Uterus (tissue), 4 donors: ENCODE results near the gene KIAA1549. TPM values are rescaled to one million over a fixed set of nuclear protein-coding genes. Genes with fewer than 3 reads are reported as not detected.

Experiments used
- DNase-seq, 2 donors: peaks; one replicate each; pipeline ENCODE4 v3.0.0-alpha.2; 2019 to 2020
- H3K27ac ChIP-seq, 2 donors: fragments of 200-600 bp; sonication (generic); 1 replicate in 1 of 2; 2 replicates in 1 of 2; pipeline ENCODE4 v1.5.1; 2016 to 2018
- H3K27me3 ChIP-seq, 2 donors: fragments of 200-600 bp; sonication (generic); one replicate each; pipeline ENCODE4 v1.5.1; 2018 to 2019; ENCODE audit warnings: control low read depth in 1 of 2
- H3K36me3 ChIP-seq, 2 donors: fragments of 200-600 bp; sonication (generic); one replicate each; pipeline ENCODE4 v1.5.1; 2019; ENCODE audit warnings: control low read depth in 1 of 2
- H3K4me1 ChIP-seq, 2 donors: fragments of 200-600 bp; sonication (generic); one replicate each; pipeline ENCODE4 v1.5.1; 2018 to 2019; ENCODE audit warnings: control low read depth in 1 of 2
- H3K4me3 ChIP-seq, 2 donors: fragments of 200-600 bp; sonication (generic); 1 replicate in 1 of 2; 2 replicates in 1 of 2; pipeline ENCODE4 v1.5.1; 2018 to 2019; ENCODE audit warnings: mild to moderate bottlenecking in 1 of 2
- H3K9me3 ChIP-seq, 2 donors: fragments of 200-600 bp; sonication (generic); one replicate each; pipeline ENCODE4 v1.5.1; 2019; ENCODE audit warnings: control low read depth in 1 of 2
- CTCF ChIP-seq, 4 experiments: fragments of 200-600 bp in 2 of 4; fragments of 450-650 bp in 2 of 4; sonication (generic) in 2 of 4; IDR thresholded peaks; one replicate each; pipeline ENCODE4 v1.5.1; 2016 to 2019; ENCODE audit warnings: antibody characterized with exemption in 4 of 4, mild to moderate bottlenecking in 2 of 4, moderate library complexity in 1 of 4
- POLR2A ChIP-seq, 2 donors: fragments of 450-650 bp; IDR thresholded peaks; one replicate each; pipeline ENCODE4 v1.6.1; 2016; ENCODE audit warnings: antibody characterized with exemption in 2 of 2, mild to moderate bottlenecking in 1 of 2, moderate library complexity in 1 of 2
- intact Hi-C: fragments of 100-400 bp; cut with DNase I; formaldehyde crosslinking; loops from one replicate; pipeline ENCODE4 v1.15.1; 2023; ENCODE audit warnings: low total_unique reads
- total RNA-seq, 4 donors: library from RNA; depleted of rRNA in 3 of 4; stranded (reverse); fragments of >200 nt in 3 of 4; gene quantifications; one replicate each; pipeline versions ENCODE4 v1.1.0 to v1.2.4, GENCODE V29; 2014 to 2023
- donor health status: DM: yes; HTN: yes; CAD: no.

The KIAA1549 gene
- total RNA-seq, 4 donors from 2014 or later: 1.2 to 8.6 (median 3.8) TPM

DNA sequence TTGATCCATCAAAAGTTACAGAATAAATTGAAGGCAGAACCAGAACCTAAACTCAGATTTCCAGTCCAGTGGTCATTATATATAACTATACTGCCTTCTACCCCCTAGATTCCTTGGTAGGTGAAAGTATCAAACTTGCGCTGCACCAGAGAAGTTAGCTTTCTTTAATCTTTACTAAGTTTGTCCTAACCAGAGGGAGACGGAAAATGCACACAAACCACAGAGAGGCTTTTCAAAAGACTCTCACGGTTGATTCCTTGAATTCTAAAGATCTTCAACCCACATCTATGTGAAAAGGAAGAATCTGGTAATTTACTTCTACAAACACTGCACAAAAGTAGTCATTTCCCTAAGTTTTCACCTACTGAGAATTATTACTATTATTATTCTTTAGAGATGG is 18.2 kb upstream of the KIAA1549 start:
- Histone ChIP-seq H3K36me3 (no peaks in the 10 kb centered on the region), H3K4me3 (no peak overlapping the region), H3K4me1 (no peaks in the 10 kb centered on the region), H3K27ac (no peak overlapping the region), H3K27me3 (no peaks in the 10 kb centered on the region), H3K9me3 (no peaks in the 10 kb centered on the region)
- TF ChIP-seq POLR2A (IDR thresholded peaks at IDR 0.05) (no peak), CTCF (IDR thresholded peaks at IDR 0.05) (no peak)
- intact Hi-C loops: no loop called here
- no peak for DNase-seq

- no peaks in the 10 kb centered on the region for H3K9me3 ChIP-seq
- TF ChIP-seq POLR2A (IDR thresholded peaks at IDR 0.05) (no peak), CTCF (IDR thresholded peaks at IDR 0.05) (no peak)
- no peak for DNase-seq
- no peaks in the 10 kb centered on the region for H3K27me3 ChIP-seq
- intact Hi-C loops: no loop called here
- H3K27ac ChIP-seq: no peak overlapping the region
- no peaks in the 10 kb centered on the region for H3K36me3 ChIP-seq
- H3K4me3 ChIP-seq: no peak overlapping the region
- H3K4me1 ChIP-seq: no peaks in the 10 kb centered on the region
Observed at GRCh38 chr7:138992052-138992531, 10.9 kb upstream of the KIAA1549 start.

DNA sequence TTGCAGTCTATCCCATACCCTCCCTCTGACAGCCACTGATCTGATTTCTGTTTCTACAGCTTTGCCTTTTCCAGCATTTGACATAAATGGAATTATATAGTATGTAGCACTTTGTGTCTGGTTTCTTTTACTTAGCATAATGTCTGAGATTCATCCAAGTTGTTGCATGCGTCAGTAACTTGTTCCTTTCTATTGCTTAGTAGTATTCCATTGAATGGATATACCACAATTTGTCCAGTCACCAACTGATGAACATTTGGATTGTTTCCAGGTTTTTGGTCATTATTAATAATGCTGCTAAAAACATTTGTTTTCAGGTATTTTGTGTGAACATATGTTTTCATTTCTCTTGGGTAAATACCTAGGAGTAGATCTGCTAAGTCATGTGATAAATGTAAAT is 6.5 kb upstream of the KIAA1549 start:
- TF ChIP-seq CTCF (IDR thresholded peaks at IDR 0.05) (no peak), POLR2A (IDR thresholded peaks at IDR 0.05) (no peak)

GRCh38 chr7:138982204-138982623 is 1.0 kb upstream of the KIAA1549 start:
- DNase-seq: no peak
- Histone ChIP-seq H3K27ac (peak overlapping the region; percentile 15 to 64), H3K4me3 (peak overlapping the region in 1 of 2 donors; percentile 49), H3K9me3 (no peaks in the 10 kb centered on the region), H3K27me3 (no peaks in the 10 kb centered on the region), H3K4me1 (no peaks in the 10 kb centered on the region), H3K36me3 (no peaks in the 10 kb centered on the region)
- TF ChIP-seq POLR2A (IDR thresholded peaks at IDR 0.05) (no peak), CTCF (IDR thresholded peaks at IDR 0.05) (no peak)
- intact Hi-C loops: no loop called here

More for the DNA sequence above, 6.5 kb upstream of the KIAA1549 start:
- no peaks in the 10 kb centered on the region for H3K36me3 ChIP-seq
- H3K27me3 ChIP-seq: no peaks in the 10 kb centered on the region
- DNase-seq: no peak
- intact Hi-C loops: no loop called here
- H3K4me1 ChIP-seq: no peaks in the 10 kb centered on the region
- H3K27ac ChIP-seq: no peak overlapping the region
- no peak overlapping the region for H3K4me3 ChIP-seq
- H3K9me3 ChIP-seq: no peaks in the 10 kb centered on the region

DNA sequence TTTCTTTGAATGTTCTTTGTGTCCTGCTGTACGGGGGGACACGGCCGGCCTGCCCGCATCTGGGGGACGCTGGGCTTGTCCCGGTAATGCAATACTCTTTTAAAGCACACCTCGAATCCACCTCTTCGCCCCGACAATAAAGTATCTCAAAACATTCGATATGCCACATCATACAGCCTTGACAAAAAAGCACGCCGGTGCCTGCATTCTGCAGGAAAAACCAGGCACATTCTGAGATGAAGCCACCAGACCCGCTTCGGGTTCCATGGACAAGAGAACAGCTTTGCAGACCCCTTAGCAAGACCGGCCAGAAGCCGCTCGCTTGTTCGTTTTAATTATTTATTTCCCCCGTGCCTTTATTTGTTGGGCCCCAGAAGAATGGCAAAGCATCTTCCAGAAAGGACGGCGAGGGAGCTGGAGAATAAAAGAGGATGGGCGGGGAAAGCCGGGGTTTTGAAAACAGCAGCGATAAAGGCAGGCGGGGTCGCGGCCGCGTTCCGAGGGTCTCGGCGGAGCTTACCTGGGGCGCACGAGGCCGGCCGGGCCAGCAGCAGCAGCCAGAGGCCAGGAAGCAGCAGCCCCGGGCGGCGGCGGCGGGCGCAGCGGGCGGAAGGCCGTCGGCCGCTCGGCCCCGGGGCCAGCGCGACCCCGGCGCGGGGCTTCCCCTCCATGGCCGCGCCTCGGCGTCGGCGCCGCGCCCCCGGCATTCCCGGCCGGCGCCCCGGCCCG is 462 bp downstream of the KIAA1549 start:
- DNase-seq: no peak
- no peaks in the 10 kb centered on the region for H3K4me1 ChIP-seq
- TF ChIP-seq CTCF (IDR thresholded peaks at IDR 0.05) (no peak), POLR2A (IDR thresholded peaks at IDR 0.05) (no peak)
- H3K27ac ChIP-seq: peak overlapping the region; percentile 45 to 47
- intact Hi-C loops: no loop called here
- H3K36me3 ChIP-seq: no peaks in the 10 kb centered on the region
- peak overlapping the region; percentile 54 to 62 for H3K4me3 ChIP-seq
- H3K27me3 ChIP-seq: no peaks in the 10 kb centered on the region
- no peaks in the 10 kb centered on the region for H3K9me3 ChIP-seq
